WTC11 (cell line): ENCODE data around the gene SETD1B. TPM values are rescaled to one million over a fixed set of nuclear protein-coding genes. Genes with fewer than 3 reads are reported as not detected.

Experiments used
- ATAC-seq: fragments of 200-7000 bp; cut with Tn5 transposase; 2 replicates; pipeline ENCODE4 v1.10.0; 2021; ENCODE audit warnings: mild to moderate bottlenecking, moderate library complexity
- CTCF ChIA-PET: fragments of 300-600 bp; sonication (Branson Sonifier 250); formaldehyde crosslinking; loops from one replicate; lab custom pipeline; 2021; ENCODE audit warnings: antibody characterized with exemption; lab: Charles Lee
- POLR2A ChIA-PET: fragments of 350-600 bp; sonication (Branson Sonifier 250); formaldehyde crosslinking; loops from one replicate; lab custom pipeline; 2021; ENCODE audit warnings: antibody characterized with exemption; lab: Charles Lee
- DNase-seq: peaks from one replicate; pipeline ENCODE4 v3.0.0; 2021; ENCODE audit warnings: low spot score
- H3K27ac Mint-ChIP-seq: 2 replicates; pipeline ENCODE4 v1.8.0; 2021; ENCODE audit warnings: mixed read lengths
- H3K27me3 Mint-ChIP-seq: 2 replicates; pipeline ENCODE4 v1.8.0; 2021; ENCODE audit warnings: low read depth, mild to moderate bottlenecking, moderate library complexity, mixed read lengths
- H3K36me3 Mint-ChIP-seq: 2 replicates; pipeline ENCODE4 v1.8.0; 2021; ENCODE audit warnings: mixed read lengths
- H3K4me1 Mint-ChIP-seq: 2 replicates; pipeline ENCODE4 v1.8.0; 2022; ENCODE audit warnings: mixed read lengths
- H3K4me3 Mint-ChIP-seq: 2 replicates; pipeline ENCODE4 v1.8.0; 2021; ENCODE audit warnings: mild to moderate bottlenecking, moderate library complexity, mixed read lengths
- H3K9me3 Mint-ChIP-seq: 2 replicates; pipeline ENCODE4 v1.8.0; 2021; ENCODE audit warnings: mixed read lengths
- AFF4 ChIP-seq: sonication (generic); formaldehyde crosslinking; IDR thresholded peaks from 2 replicates; pipeline ENCODE4 v1.8.1; 2023; ENCODE audit warnings: mild to moderate bottlenecking, missing genetic modification reagents, borderline replicate concordance
- ATF3 ChIP-seq: sonication (generic); formaldehyde crosslinking; conservative IDR thresholded peaks from 2 replicates; pipeline ENCODE4 v1.8.1; 2022; ENCODE audit warnings: mild to moderate bottlenecking, missing genetic modification reagents
- CDX4 ChIP-seq: fragments of 250-450 bp; sonication (Bioruptor Pico); IDR thresholded peaks from 2 replicates; pipeline ENCODE4 v1.9.0; 2021; ENCODE audit warnings: moderate library complexity, mild to moderate bottlenecking, inconsistent platforms, borderline replicate concordance
- FOXJ3 ChIP-seq: sonication (generic); formaldehyde crosslinking; IDR thresholded peaks from 2 replicates; pipeline ENCODE4 v1.9.0; 2021; ENCODE audit warnings: missing genetic modification reagents, mild to moderate bottlenecking, borderline replicate concordance
- GABPB1 ChIP-seq: sonication (generic); formaldehyde crosslinking; IDR thresholded peaks from 2 replicates; pipeline ENCODE4 v1.8.1; 2023; ENCODE audit warnings: mild to moderate bottlenecking, missing genetic modification reagents
- HMGA2 ChIP-seq: fragments of 250-450 bp; sonication (Bioruptor Pico); IDR thresholded peaks from 2 replicates; pipeline ENCODE4 v1.4.0; 2021; ENCODE audit warnings: mild to moderate bottlenecking, moderate library complexity
- HMGXB4 ChIP-seq: sonication (generic); formaldehyde crosslinking; IDR thresholded peaks from 2 replicates; pipeline ENCODE4 v1.8.1; 2023; ENCODE audit warnings: mild to moderate bottlenecking, moderate library complexity, missing genetic modification reagents
- IRF1 ChIP-seq: sonication (generic); formaldehyde crosslinking; IDR thresholded peaks from 2 replicates; pipeline ENCODE4 v1.8.0; 2023; ENCODE audit warnings: missing genetic modification reagents
- MAX ChIP-seq: sonication (generic); formaldehyde crosslinking; IDR thresholded peaks from 2 replicates; pipeline ENCODE4 v1.8.0; 2022; ENCODE audit warnings: mild to moderate bottlenecking, missing genetic modification reagents
- OVOL2 ChIP-seq: fragments of 250-450 bp; sonication (Bioruptor Pico); IDR thresholded peaks from 2 replicates; pipeline ENCODE4 v1.9.0; 2021; ENCODE audit warnings: mild to moderate bottlenecking, borderline replicate concordance
- TCF7 ChIP-seq: sonication (generic); formaldehyde crosslinking; IDR thresholded peaks from 2 replicates; pipeline ENCODE4 v1.8.0; 2022; ENCODE audit warnings: mild to moderate bottlenecking, low read depth, missing genetic modification reagents, moderate library complexity
- ZBTB21 ChIP-seq: sonication (generic); formaldehyde crosslinking; IDR thresholded peaks from 2 replicates; pipeline ENCODE4 v1.8.1; 2023; ENCODE audit warnings: mild to moderate bottlenecking, missing genetic modification reagents, borderline replicate concordance
- ZNF263 ChIP-seq: sonication (generic); formaldehyde crosslinking; IDR thresholded peaks from 2 replicates; pipeline ENCODE4 v1.8.1; 2022; ENCODE audit warnings: low read depth, mild to moderate bottlenecking, moderate library complexity, missing genetic modification reagents
- ZNF317 ChIP-seq: sonication (generic); formaldehyde crosslinking; IDR thresholded peaks from 2 replicates; pipeline ENCODE4 v1.8.1; 2023; ENCODE audit warnings: low read depth, mild to moderate bottlenecking, moderate library complexity, missing genetic modification reagents, borderline replicate concordance
- ZNF396 ChIP-seq: fragments of 250-450 bp; sonication (Bioruptor Pico); IDR thresholded peaks from 2 replicates; pipeline ENCODE4 v1.8.0; 2021; ENCODE audit warnings: mild to moderate bottlenecking, moderate library complexity, borderline replicate concordance
- ZNF425 ChIP-seq: fragments of 250-450 bp; sonication (Bioruptor Pico); conservative IDR thresholded peaks from 2 replicates; pipeline ENCODE4 v1.9.0; 2021; ENCODE audit warnings: mild to moderate bottlenecking
- total RNA-seq: library from RNA; stranded (reverse); gene quantifications from 3 replicates; pipeline ENCODE4 v1.2.3, GENCODE V29; 2021

SETD1B gene
- total RNA-seq, 1 experiment from 2014 or later, result 19.5 TPM

- POLR2A ChIA-PET, result interaction anchor here (0.6 to 1.4 kb wide), 6 partner anchors 13 to 316 kb away, joined by 3 to 5 read pairs (median 3); partner anchors contain the start of gene MLXIP
- peak; percentile 53 for ATAC-seq
- no peak for TF ChIP-seq ZNF425
- no peak for TF ChIP-seq OVOL2 (CRISPR knock-in tag)
- no peak for TF ChIP-seq ZNF263 (CRISPR knock-in tag)
- TF ChIP-seq GABPB1 (CRISPR knock-in tag), result no peak
- TF ChIP-seq TCF7 (CRISPR knock-in tag), result no peak
- TF ChIP-seq IRF1 (CRISPR knock-in tag), result no peak
- no peak for TF ChIP-seq CDX4
- no peak for TF ChIP-seq MAX (CRISPR knock-in tag)
- no peak for TF ChIP-seq ZNF396 (CRISPR knock-in tag)
- no peak for TF ChIP-seq ZBTB21 (CRISPR knock-in tag)
- no peak for TF ChIP-seq HMGXB4
- TF ChIP-seq FOXJ3 (CRISPR knock-in tag), result no peak
- TF ChIP-seq AFF4, result no peak
- TF ChIP-seq ZNF317 (CRISPR knock-in tag), result no peak
- no peak for TF ChIP-seq ATF3 (CRISPR knock-in tag)
- no peak for TF ChIP-seq HMGA2 (CRISPR knock-in tag)
- DNase-seq, result no peak
- Mint-ChIP-seq H3K9me3 (no peaks in the 10 kb centered on the region), H3K36me3 (peaks cover 21% of the 10 kb centered on the region), H3K4me1 (no peaks in the 10 kb centered on the region), H3K27me3 (no peaks in the 10 kb centered on the region), H3K27ac (no peak overlapping the region), H3K4me3 (no peak overlapping the region)
- CTCF ChIA-PET, result interaction anchor here (1.0 to 3.5 kb wide), 8 partner anchors 10 to 68 kb away, joined by 3 to 46 read pairs (median 4); partner anchors contain the start of genes PSMD9 and RHOF
Observed at GRCh38 chr12:121827351-121828099, 23.7 kb downstream of the SETD1B start.
